ENCODE data around the gene SUGP2.

SUGP2 gene

GRCh38 chr19:18989316-18989715 lies 44.0 kb downstream of the SUGP2 start:
- CTCF ChIA-PET: interaction anchor here (0.6 to 1.1 kb wide), 4 partner anchors 11 to 71 kb away, joined by 3 read pairs; partner anchors contain the start of genes COPE and DDX49
- no peak for DNase-seq (ENCODE audit: low read depth, low spot score)
- POLR2A ChIA-PET: no interaction called here
- H3K4me3 ChIP-seq (ENCODE audit: low read depth, low read length): no peak overlapping the region
- TF ChIP-seq CTCF (IDR thresholded peaks at IDR 0.05; ENCODE audit: insufficient read depth, low read length, missing control alignments): no peak

- ChIA-PET CTCF (interaction anchor here (0.8 to 4.9 kb wide), 41 partner anchors 10 to 571 kb away, joined by 3 to 71 read pairs (median 5); partner anchors contain the start of genes COPE and DDX49), POLR2A (interaction anchor here (0.6 to 1.3 kb wide), 2 partner anchors 11 to 68 kb away, joined by 5 to 6 read pairs; partner anchors contain the start of genes COPE and DDX49)
- H3K4me3 ChIP-seq (ENCODE audit: low read depth, low read length): no peak overlapping the region
- DNase-seq (ENCODE audit: low read depth, low spot score): no peak
- TF ChIP-seq CTCF (IDR thresholded peaks at IDR 0.05; ENCODE audit: insufficient read depth, low read length, missing control alignments): no peak
Measured at GRCh38 chr19:18987456-18987855, 45.9 kb downstream of the SUGP2 start.

- no peak overlapping the region for H3K4me3 ChIP-seq (ENCODE audit: low read depth, low read length)
- CTCF ChIA-PET: interaction anchor here (0.8 to 4.9 kb wide), 7 partner anchors 13 to 189 kb away, joined by 3 to 71 read pairs (median 5); no protein-coding TSS in a partner anchor
- POLR2A ChIA-PET: no interaction called here
- TF ChIP-seq CTCF (IDR thresholded peaks at IDR 0.05; ENCODE audit: insufficient read depth, low read length, missing control alignments): no peak
- DNase-seq (ENCODE audit: low read depth, low spot score): no peak
Measured at GRCh38 chr19:18985257-18985656, 48.1 kb downstream of the SUGP2 start.

- DNase-seq (ENCODE audit: low read depth, low spot score): no peak
- CTCF ChIA-PET: interaction anchor here (1.3 to 4.9 kb wide), 3 partner anchors 14 to 117 kb away, joined by 4 to 71 read pairs (median 16); no protein-coding TSS in a partner anchor
- TF ChIP-seq CTCF (IDR thresholded peaks at IDR 0.05; ENCODE audit: insufficient read depth, low read length, missing control alignments): no peak
- POLR2A ChIA-PET: no interaction called here
- no peak overlapping the region for H3K4me3 ChIP-seq (ENCODE audit: low read depth, low read length)
Measured at GRCh38 chr19:18984251-18984650, 49.1 kb downstream of the SUGP2 start.

- ChIA-PET POLR2A (interaction anchor here (0.6 kb wide), 1 partner anchor 26 kb away, joined by 3 read pairs; no protein-coding TSS in a partner anchor), CTCF (interaction anchor here (0.8 to 1.5 kb wide), 2 partner anchors 10 to 116 kb away, joined by 4 read pairs; no protein-coding TSS in a partner anchor)
- H3K4me3 ChIP-seq (ENCODE audit: low read depth, low read length): no peak overlapping the region
- no peak for DNase-seq (ENCODE audit: low read depth, low spot score)
- no peak for TF ChIP-seq CTCF (IDR thresholded peaks at IDR 0.05; ENCODE audit: insufficient read depth, low read length, missing control alignments)
Measured at GRCh38 chr19:18982669-18983068, 50.6 kb downstream of the SUGP2 start.

GRCh38 chr19:18980432-18981020 lies 52.8 kb downstream of the SUGP2 start:
- no peak overlapping the region for H3K4me3 ChIP-seq (ENCODE audit: low read depth, low read length)
- CTCF ChIA-PET: interaction anchor here (1.0 kb wide), 1 partner anchor 41 kb away, joined by 3 read pairs; no protein-coding TSS in a partner anchor
- no peak for TF ChIP-seq CTCF (IDR thresholded peaks at IDR 0.05; ENCODE audit: insufficient read depth, low read length, missing control alignments)
- POLR2A ChIA-PET: no interaction called here
- DNase-seq (ENCODE audit: low read depth, low spot score): no peak

Measured in AG04449 (cell line).